Neural progenitor cell (in vitro differentiated cells): ENCODE results near the gene MAN2C1. TPM values are rescaled to one million over a fixed set of nuclear protein-coding genes. Genes with fewer than 3 reads are reported as not detected.
A peak's percentile ranks its signal among the peaks of the same experiment; 100 is the strongest.

Source experiments
- DNase-seq: peaks from one replicate; pipeline ENCODE4 v3.0.0-alpha.2; 2016; ENCODE audit warnings: low spot score
- H2AFZ ChIP-seq: fragments of 200-600 bp; sonication (generic); replicated peaks from 2 replicates; pipeline ENCODE4 v1.6.1; 2016; ENCODE audit warnings: antibody characterized with exemption
- H3F3A ChIP-seq: fragments of 200-600 bp; sonication (generic); 2 replicates; pipeline ENCODE4 v1.6.1; 2016; ENCODE audit warnings: antibody characterized with exemption, low read depth
- H3K27ac ChIP-seq: fragments of 200-600 bp; sonication (generic); 2 replicates; pipeline ENCODE4 v1.5.1; 2016; ENCODE audit warnings: mild to moderate bottlenecking
- H3K27me3 ChIP-seq: fragments of 200-600 bp; sonication (generic); 2 replicates; pipeline ENCODE4 v1.6.1; 2016; ENCODE audit warnings: mild to moderate bottlenecking, moderate library complexity
- H3K36me3 ChIP-seq: fragments of 200-600 bp; sonication (generic); 2 replicates; pipeline ENCODE4 v1.5.1; 2016
- H3K4me1 ChIP-seq: fragments of 200-600 bp; sonication (generic); 2 replicates; pipeline ENCODE4 v1.6.1; 2016; ENCODE audit warnings: mixed run types
- H3K4me2 ChIP-seq: fragments of 200-600 bp; sonication (generic); 2 replicates; pipeline ENCODE4 v1.6.1; 2016
- H3K4me3 ChIP-seq: fragments of 200-600 bp; sonication (generic); 2 replicates; pipeline ENCODE4 v1.5.1; 2016
- H3K79me2 ChIP-seq: fragments of 200-600 bp; sonication (generic); 2 replicates; pipeline ENCODE4 v1.6.1; 2016; ENCODE audit warnings: low read depth
- H3K9ac ChIP-seq: fragments of 200-600 bp; sonication (generic); 2 replicates; pipeline ENCODE4 v1.6.1; 2016
- H3K9me3 ChIP-seq: fragments of 200-600 bp; sonication (generic); 2 replicates; pipeline ENCODE4 v1.5.1; 2016; ENCODE audit warnings: low read depth
- H4K20me1 ChIP-seq: fragments of 200-600 bp; sonication (generic); 2 replicates; pipeline ENCODE4 v1.6.1; 2016; ENCODE audit warnings: low read depth
- H3K27ac Mint-ChIP-seq: 3 replicates; pipeline ENCODE4 v1.8.0; 2021; ENCODE audit warnings: mixed read lengths
- H3K27me3 Mint-ChIP-seq: 2 replicates; pipeline ENCODE4 v1.8.0; 2022; ENCODE audit warnings: low read depth, mild to moderate bottlenecking, inconsistent platforms, moderate library complexity, mixed read lengths; ENCODE audit not compliant: insufficient read depth
- H3K36me3 Mint-ChIP-seq: 3 replicates; pipeline ENCODE4 v1.8.0; 2021; ENCODE audit warnings: mixed read lengths
- H3K4me1 Mint-ChIP-seq: 3 replicates; pipeline ENCODE4 v1.8.0; 2021; ENCODE audit warnings: mixed read lengths
- H3K4me3 Mint-ChIP-seq: 3 replicates; pipeline ENCODE4 v1.8.0; 2021; ENCODE audit warnings: mild to moderate bottlenecking, moderate library complexity, mixed read lengths
- H3K9me3 Mint-ChIP-seq: 3 replicates; pipeline ENCODE4 v1.8.0; 2020; ENCODE audit warnings: mixed read lengths
- CTCF ChIP-seq: fragments of 200-600 bp; sonication (generic); IDR thresholded peaks from 2 replicates; pipeline ENCODE4 v1.5.1; 2017; ENCODE audit warnings: antibody characterized with exemption, mild to moderate bottlenecking
- EZH2 ChIP-seq: fragments of 200-600 bp; sonication (generic); IDR thresholded peaks from 2 replicates; pipeline ENCODE4 v1.6.1; 2017; ENCODE audit warnings: antibody characterized with exemption, mild to moderate bottlenecking, moderate library complexity
- EZH2phosphoT487 ChIP-seq: fragments of 200-600 bp; sonication (generic); IDR thresholded peaks from 2 replicates; pipeline ENCODE4 v1.6.1; 2017; ENCODE audit warnings: antibody characterized with exemption
- total RNA-seq: library from RNA; depleted of rRNA; stranded (reverse); fragments of >200 nt; gene quantifications from 2 replicates; pipeline ENCODE4 v1.2.3, GENCODE V29; 2015; ENCODE audit warnings: low replicate concordance

Gene MAN2C1
- total RNA-seq, 1 donor from 2014 or later, result 76.8 TPM

- peaks cover 24% of the 10 kb centered on the region for H3K79me2 ChIP-seq
- Mint-ChIP-seq H3K4me3 (no peak overlapping the region), H3K27ac (no peak overlapping the region)
These were observed 3.1 kb upstream of the MAN2C1 start for GRCh38 chr15:75371486-75371885.

GRCh38 chr15:75369897-75370581 lies 1.6 kb upstream of the MAN2C1 start:
- no peak overlapping the region for H3K9ac ChIP-seq
- peak overlapping the region; percentile 38 for H3K27ac Mint-ChIP-seq

More at GRCh38 chr15:75371486-75371885, 3.1 kb upstream of the MAN2C1 start:
- Histone ChIP-seq H3K4me1 (peaks cover 9% of the 10 kb centered on the region), H3K4me2 (no peak overlapping the region), H3K27me3 (no peaks in the 10 kb centered on the region), H3F3A (peaks cover 38% of the 10 kb centered on the region), H3K27ac (no peak overlapping the region), H3K9me3 (no peaks in the 10 kb centered on the region), H3K36me3 (peaks cover 22% of the 10 kb centered on the region), H2AFZ (no peak overlapping the region), H3K9ac (no peak overlapping the region), H4K20me1 (peaks cover 34% of the 10 kb centered on the region), H3K4me3 (no peak overlapping the region)
- TF ChIP-seq EZH2 (no peak), CTCF (no peak), EZH2phosphoT487 (no peak)
- no peaks in the 10 kb centered on the region for H3K9me3 Mint-ChIP-seq
- H3K36me3 Mint-ChIP-seq, result peaks cover 25% of the 10 kb centered on the region
- no peak for DNase-seq
- H3K27me3 Mint-ChIP-seq, result peaks cover 2% of the 10 kb centered on the region
- peaks cover 15% of the 10 kb centered on the region for H3K4me1 Mint-ChIP-seq

GRCh38 chr15:75368689-75369239 lies 357 bp upstream of the MAN2C1 start:
- Histone ChIP-seq H2AFZ (peak overlapping the region; percentile 66), H3K4me1 (peaks cover 9% of the 10 kb centered on the region), H3K9ac (peak overlapping the region; percentile 52), H3K36me3 (peaks cover 15% of the 10 kb centered on the region), H3K9me3 (no peaks in the 10 kb centered on the region), H3K79me2 (peaks cover 14% of the 10 kb centered on the region), H3K4me3 (peak overlapping the region; percentile 63), H4K20me1 (peaks cover 22% of the 10 kb centered on the region), H3K4me2 (peak overlapping the region; percentile 87), H3F3A (peaks cover 38% of the 10 kb centered on the region), H3K27ac (peak overlapping the region; percentile 66), H3K27me3 (no peaks in the 10 kb centered on the region)
- H3K27ac Mint-ChIP-seq, result no peak overlapping the region
- peaks cover 15% of the 10 kb centered on the region for H3K4me1 Mint-ChIP-seq
- no peaks in the 10 kb centered on the region for H3K27me3 Mint-ChIP-seq
- peaks cover 3% of the 10 kb centered on the region for H3K36me3 Mint-ChIP-seq
- no peak for TF ChIP-seq CTCF
- TF ChIP-seq EZH2, result no peak
- TF ChIP-seq EZH2phosphoT487, result no peak
- no peak for DNase-seq
- H3K4me3 Mint-ChIP-seq, result peak overlapping the region; percentile 89
- H3K9me3 Mint-ChIP-seq, result no peaks in the 10 kb centered on the region

More at GRCh38 chr15:75369897-75370581, 1.6 kb upstream of the MAN2C1 start:
- Histone ChIP-seq H3K27ac (peak overlapping the region; percentile 29), H3K4me1 (peaks cover 9% of the 10 kb centered on the region), H3K36me3 (peaks cover 15% of the 10 kb centered on the region), H3K79me2 (peaks cover 24% of the 10 kb centered on the region), H4K20me1 (peaks cover 34% of the 10 kb centered on the region), H3K4me2 (peak overlapping the region; percentile 87), H3K4me3 (no peak overlapping the region), H3K9me3 (no peaks in the 10 kb centered on the region), H3F3A (peaks cover 38% of the 10 kb centered on the region), H3K27me3 (no peaks in the 10 kb centered on the region), H2AFZ (no peak overlapping the region)
- H3K4me1 Mint-ChIP-seq, result peaks cover 15% of the 10 kb centered on the region
- H3K27me3 Mint-ChIP-seq, result peaks cover 2% of the 10 kb centered on the region
- DNase-seq, result no peak
- TF ChIP-seq CTCF, result no peak
- no peak for TF ChIP-seq EZH2
- TF ChIP-seq EZH2phosphoT487, result no peak
- H3K9me3 Mint-ChIP-seq, result no peaks in the 10 kb centered on the region
- peaks cover 12% of the 10 kb centered on the region for H3K36me3 Mint-ChIP-seq
- H3K4me3 Mint-ChIP-seq, result peak overlapping the region; percentile 89
